ENCODE data around the gene DENND6B. TPM values are rescaled to one million over a fixed set of nuclear protein-coding genes. Genes with fewer than 3 reads are reported as not detected.

Gene DENND6B
- total and polyA plus RNA-seq, 2 of the 13 experiments (the other 11 are each of a cell fraction or from before 2014, with no cell fraction given), result 0.95 to 3.8 TPM

- POLR2A ChIA-PET, result no interaction called here
- Histone ChIP-seq H3K4me1 (ENCODE audit: insufficient read depth, low read length) (no peaks in the 10 kb centered on the region), H3K4me2 (ENCODE audit: low read depth, low read length) (no peak overlapping the region), H2AFZ (ENCODE audit: low read length) (no peak overlapping the region), H3K9ac (ENCODE audit: insufficient read depth, low read depth, low read length) (no peak overlapping the region), H3K79me2 (ENCODE audit: insufficient read depth, low read length) (peaks cover 8% of the 10 kb centered on the region), H4K20me1 (ENCODE audit: insufficient read depth, low read length) (peaks cover 4% of the 10 kb centered on the region; the same call in 1 of the 2 replicates), H3K27me3 (ENCODE audit: control insufficient read depth in 1 of 2, insufficient read depth in 2 of 2, low read length in 2 of 2) (no peaks in the 10 kb centered on the region), H3K9me3 (ENCODE audit: low read length) (no peaks in the 10 kb centered on the region), H3K4me3 (replicated peaks in 1 of 3; ENCODE audit: insufficient read depth in 1 of 3, low read depth in 2 of 3, low read length in 3 of 3) (no peak overlapping the region), H3K27ac (ENCODE audit: extremely low read length, insufficient read depth, low read length) (no peak overlapping the region), H3K36me3 (replicated peaks in 1 of 2; ENCODE audit: control insufficient read depth in 1 of 2, insufficient read depth in 2 of 2, low read length in 2 of 2) (peaks cover 33 to 51% of the 10 kb centered on the region in 2 experiments; a peak in 4 of 5 replicates)
- no TSS peak for BruUV-seq (replicated peaks)
- DNase-seq (ENCODE audit: low spot score) (no peak), FAIRE-seq (no peak), ATAC-seq (no peak)
- 95% methylated on average over 20 of the region's 34 CpGs for WGBS (ENCODE audit: low lambda C conversion rate)
- intact Hi-C loops (cut with micrococcal nuclease; ENCODE audit: unreplicated experiment) (no loop called here), in situ Hi-C loops (cut with HindIII; ENCODE audit: extremely low pct_ligation_motif_present, low pct_unique_long_range_greater_than_20kb) (no loop called here)
- TF ChIP-seq AGO2 (optimal IDR thresholded peaks at IDR 0.05; ENCODE audit: low read depth, low read length) (peak; percentile 3), MTA3 (CRISPR knock-in tag; IDR thresholded peaks at IDR 0.05) (no peak)
- CTCF ChIA-PET (ENCODE audit: low intra/inter-chr PET ratio, low total read pairs), result no interaction called here
These were observed 41.1 kb downstream of the DENND6B start for GRCh38 chr22:50285568-50286229.

GRCh38 chr22:50284479-50284878 lies 42.3 kb downstream of the DENND6B start:
- in situ Hi-C loops (cut with HindIII; ENCODE audit: extremely low pct_ligation_motif_present, low pct_unique_long_range_greater_than_20kb), result no loop called here
- BruUV-seq (replicated peaks), result no TSS peak
- Histone ChIP-seq H3K27me3 (ENCODE audit: control insufficient read depth in 1 of 2, insufficient read depth in 2 of 2, low read length in 2 of 2) (no peaks in the 10 kb centered on the region), H3K4me2 (ENCODE audit: low read depth, low read length) (no peak overlapping the region), H4K20me1 (ENCODE audit: insufficient read depth, low read length) (peaks cover 4% of the 10 kb centered on the region; the same call in 1 of the 2 replicates), H3K79me2 (ENCODE audit: insufficient read depth, low read length) (no peaks in the 10 kb centered on the region), H2AFZ (ENCODE audit: low read length) (no peak overlapping the region), H3K27ac (ENCODE audit: extremely low read length, insufficient read depth, low read length) (no peak overlapping the region), H3K9ac (ENCODE audit: insufficient read depth, low read depth, low read length) (no peak overlapping the region), H3K4me1 (ENCODE audit: insufficient read depth, low read length) (no peaks in the 10 kb centered on the region), H3K4me3 (replicated peaks in 1 of 3; ENCODE audit: insufficient read depth in 1 of 3, low read depth in 2 of 3, low read length in 3 of 3) (no peak overlapping the region), H3K36me3 (replicated peaks in 1 of 2; ENCODE audit: control insufficient read depth in 1 of 2, insufficient read depth in 2 of 2, low read length in 2 of 2) (peaks cover 35 to 51% of the 10 kb centered on the region in 2 experiments; a peak in 4 of 5 replicates), H3K9me3 (ENCODE audit: low read length) (no peaks in the 10 kb centered on the region)
- ChIA-PET POLR2A (no interaction called here), CTCF (ENCODE audit: low intra/inter-chr PET ratio, low total read pairs) (no interaction called here)
- FAIRE-seq, result no peak
- intact Hi-C loops (cut with micrococcal nuclease; ENCODE audit: unreplicated experiment), result no loop called here
- no peak for DNase-seq (ENCODE audit: low spot score)
- 93% methylated on average over 3 of the region's 13 CpGs for WGBS (ENCODE audit: low lambda C conversion rate)
- ATAC-seq, result no peak
- TF ChIP-seq ZNF761 (CRISPR knock-in tag; conservative IDR thresholded peaks at IDR 0.05), result no peak
- TF ChIP-seq SNAI1 (CRISPR knock-in tag; IDR thresholded peaks at IDR 0.05; ENCODE audit: borderline replicate concordance), result no peak
- no peak for TF ChIP-seq ZNF446 (CRISPR knock-in tag; IDR thresholded peaks at IDR 0.05)
- TF ChIP-seq CREBL2 (CRISPR knock-in tag; IDR thresholded peaks at IDR 0.05; ENCODE audit: borderline replicate concordance), result no peak
- no peak for TF ChIP-seq CSRNP2 (CRISPR knock-in tag; conservative IDR thresholded peaks at IDR 0.05; ENCODE audit: low read depth)
- TF ChIP-seq ZNF572 (CRISPR knock-in tag; IDR thresholded peaks at IDR 0.05), result no peak
- no peak for TF ChIP-seq SRSF9 (IDR thresholded peaks at IDR 0.05; ENCODE audit: borderline replicate concordance, insufficient read depth, low read depth, low read length, poor library complexity, severe bottlenecking)
- TF ChIP-seq GTF3A (CRISPR knock-in tag; conservative IDR thresholded peaks at IDR 0.05), result no peak
- TF ChIP-seq ZNF782 (CRISPR knock-in tag; IDR thresholded peaks at IDR 0.05; ENCODE audit: borderline replicate concordance), result no peak
- TF ChIP-seq ZNF570 (CRISPR knock-in tag; IDR thresholded peaks at IDR 0.05; ENCODE audit: borderline replicate concordance), result no peak
- TF ChIP-seq UBTF (CRISPR knock-in tag; IDR thresholded peaks at IDR 0.05), result no peak

Measured in HepG2 (cell line).